PFSK-1 (cell line): ENCODE results near the gene FBLIM1.

Experiments used
- FOXP2 ChIP-seq: optimal IDR thresholded peaks from 2 replicates; pipeline ENCODE3; 2011; ENCODE audit warnings: borderline replicate concordance, control low read depth, inconsistent platforms; ENCODE audit not compliant: insufficient read depth; ENCODE audit errors: extremely low read length, extremely low read depth
- POLR2AphosphoS5 ChIP-seq: IDR thresholded peaks from 2 replicates; pipeline ENCODE4 v1.6.1; 2012; ENCODE audit warnings: low read depth, mild to moderate bottlenecking, control low read depth, low read length, moderate library complexity
- REST ChIP-seq, 2 experiments: IDR thresholded peaks; 2 replicates each; pipeline versions ENCODE4 v1.6.1 to v1.8.0; 2011 to 2012; ENCODE audit warnings: low read depth in 2 of 2, low read length in 2 of 2, control low read depth in 1 of 2, inconsistent platforms in 1 of 2, mild to moderate bottlenecking in 1 of 2, moderate library complexity in 1 of 2; ENCODE audit not compliant: insufficient read depth in 1 of 2
- SIN3A ChIP-seq: IDR thresholded peaks from 2 replicates; pipeline ENCODE4 v1.6.1; 2012; ENCODE audit warnings: mild to moderate bottlenecking, low read length, moderate library complexity, borderline replicate concordance; ENCODE audit not compliant: insufficient read depth
- TAF1 ChIP-seq: IDR thresholded peaks from 2 replicates; pipeline ENCODE4 v1.6.1; 2012; ENCODE audit warnings: low read length, control low read depth, borderline replicate concordance; ENCODE audit not compliant: insufficient read depth

Gene FBLIM1

DNA sequence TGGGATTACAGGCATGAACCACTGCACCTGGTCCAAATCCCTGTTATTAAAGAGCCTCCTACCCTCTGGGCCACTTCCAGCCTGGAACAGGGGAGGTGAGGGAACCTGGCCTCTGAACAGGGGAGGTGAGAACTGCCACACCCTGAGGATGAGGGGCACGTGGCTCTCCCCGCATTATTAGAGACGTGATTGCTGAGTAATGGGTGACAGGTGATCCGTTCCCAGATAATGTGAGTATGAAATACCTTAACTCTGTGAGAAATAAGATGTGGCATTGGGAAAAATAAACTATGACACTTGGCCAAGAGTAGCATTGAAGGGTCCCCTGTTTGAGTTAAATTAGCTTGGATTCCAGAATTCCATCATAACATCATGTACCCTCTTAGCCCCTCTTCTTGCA is 36.2 kb upstream of the FBLIM1 start:
- TF ChIP-seq SIN3A (no peak), POLR2AphosphoS5 (no peak)

- TF ChIP-seq SIN3A = no peak
Observed at GRCh38 chr1:15722836-15723532, 35.6 kb upstream of the FBLIM1 start.

DNA sequence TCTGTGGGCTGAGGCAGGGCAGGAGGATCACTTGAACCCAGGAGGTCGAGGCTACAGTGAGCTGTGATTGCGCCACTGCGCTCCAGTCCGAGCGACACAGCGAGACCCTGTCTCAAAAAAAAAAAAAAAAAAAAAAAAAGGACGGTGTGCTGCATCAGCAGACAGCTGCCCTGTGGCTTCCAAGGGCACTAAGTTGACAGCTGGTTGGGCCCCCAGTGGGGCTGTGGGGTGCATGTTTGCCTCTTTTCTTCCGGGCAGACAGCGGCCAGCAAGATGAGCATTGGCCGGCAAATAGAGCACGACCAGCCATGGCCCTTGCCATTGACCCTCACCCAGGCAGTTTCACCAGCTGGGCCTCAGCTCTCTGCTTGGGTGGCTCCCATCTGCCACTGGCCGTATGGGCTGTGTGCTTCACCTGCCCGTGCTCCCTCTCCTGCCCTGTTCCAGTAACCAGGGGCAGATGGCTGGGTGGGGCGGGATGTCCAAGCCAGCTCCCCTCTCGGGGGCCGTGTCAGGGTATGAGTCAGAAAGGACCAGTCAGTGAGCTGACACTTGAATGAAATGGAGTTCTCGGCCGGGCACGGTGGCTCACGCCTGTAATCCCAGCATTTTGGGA is 34.9 kb upstream of the FBLIM1 start:
- TF ChIP-seq TAF1 (no peak), SIN3A (no peak), REST (IDR thresholded peaks at IDR 0.05; ENCODE audit: insufficient read depth in 1 of 2, low read depth in 2 of 2, low read length in 2 of 2) (no peak), FOXP2 (no peak), POLR2AphosphoS5 (no peak)

DNA sequence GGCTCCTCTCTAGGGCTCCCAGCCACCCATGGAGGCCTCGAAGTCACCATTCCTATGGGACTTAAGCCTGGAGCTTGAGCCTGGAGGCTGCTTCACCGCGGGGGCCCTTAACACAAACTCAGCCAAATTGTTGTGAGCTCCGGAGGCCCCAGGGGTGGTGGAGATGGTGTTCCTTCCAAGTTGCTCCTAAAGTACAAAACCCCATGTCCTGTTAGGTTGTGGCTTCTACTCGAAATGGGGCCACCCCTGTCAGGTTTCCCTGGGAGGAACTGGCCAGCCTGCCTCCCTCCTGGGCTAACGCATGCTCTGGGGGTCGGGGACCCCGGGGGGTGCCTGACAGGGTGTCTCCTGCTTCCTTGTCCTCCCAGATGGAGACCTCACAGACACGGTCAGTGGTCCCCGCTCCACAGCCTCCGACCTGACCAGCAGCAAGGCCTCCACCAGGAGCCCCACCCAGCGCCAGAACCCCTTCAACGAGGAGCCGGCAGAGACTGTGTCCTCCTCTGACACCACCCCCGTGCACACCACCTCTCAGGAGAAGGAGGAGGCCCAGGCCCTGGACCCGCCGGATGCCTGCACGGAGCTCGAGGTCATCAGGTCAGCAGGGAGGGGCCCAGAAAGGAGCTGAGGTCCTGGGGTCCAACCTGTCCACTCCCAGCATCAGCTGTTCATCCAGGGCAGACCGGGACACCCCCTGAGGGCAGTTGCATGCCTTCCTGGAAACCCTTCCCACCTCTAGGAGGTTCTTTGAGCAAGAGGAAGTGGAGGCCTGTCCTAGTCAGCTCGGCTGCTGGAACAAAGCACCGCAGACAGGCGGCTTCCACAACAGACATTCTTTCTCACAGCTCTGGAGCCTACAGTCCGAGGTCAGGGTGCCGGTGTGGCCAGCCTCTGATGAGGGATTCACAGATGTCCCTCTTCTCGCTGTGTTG is 33.4 kb upstream of the FBLIM1 start:
- TF ChIP-seq FOXP2 (no peak), TAF1 (no peak), REST (IDR thresholded peaks at IDR 0.05; ENCODE audit: insufficient read depth in 1 of 2, low read depth in 2 of 2, low read length in 2 of 2) (no peak)

DNA sequence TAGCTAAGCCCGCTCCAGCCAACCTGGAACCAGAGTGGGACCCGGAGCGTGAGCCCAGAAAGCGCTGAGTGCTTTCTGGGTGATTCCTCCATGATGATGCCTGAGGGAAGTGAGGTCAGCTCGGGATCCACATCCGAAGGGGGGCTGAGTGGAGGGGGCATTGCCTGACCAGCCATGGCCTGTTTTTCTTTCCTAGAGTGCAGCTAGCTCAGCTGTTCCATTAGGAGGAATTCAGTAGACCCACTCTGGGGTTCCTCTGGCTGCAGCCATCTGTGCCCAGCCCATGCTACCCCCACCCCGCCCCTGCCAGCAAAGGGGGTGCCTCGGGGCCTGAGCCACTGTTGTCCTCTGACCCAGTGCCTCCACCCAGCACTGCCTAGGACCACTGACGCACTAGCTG is 32.1 kb upstream of the FBLIM1 start:
- TF ChIP-seq REST (IDR thresholded peaks at IDR 0.05; ENCODE audit: insufficient read depth in 1 of 2, low read depth in 2 of 2, low read length in 2 of 2) = no peak
- no peak for TF ChIP-seq POLR2AphosphoS5
- TF ChIP-seq SIN3A = no peak
- no peak for TF ChIP-seq TAF1
- TF ChIP-seq FOXP2 = no peak

GRCh38 chr1:15727021-15727420 is 31.6 kb upstream of the FBLIM1 start:
- TF ChIP-seq REST (IDR thresholded peaks at IDR 0.05; ENCODE audit: insufficient read depth in 1 of 2, low read depth in 2 of 2, low read length in 2 of 2) (peak; percentile 47 to 75; a peak in 3 of 4 replicates), TAF1 (no peak)
